ENCODE data around the gene ARHGAP12.

The ARHGAP12 gene

DNA sequence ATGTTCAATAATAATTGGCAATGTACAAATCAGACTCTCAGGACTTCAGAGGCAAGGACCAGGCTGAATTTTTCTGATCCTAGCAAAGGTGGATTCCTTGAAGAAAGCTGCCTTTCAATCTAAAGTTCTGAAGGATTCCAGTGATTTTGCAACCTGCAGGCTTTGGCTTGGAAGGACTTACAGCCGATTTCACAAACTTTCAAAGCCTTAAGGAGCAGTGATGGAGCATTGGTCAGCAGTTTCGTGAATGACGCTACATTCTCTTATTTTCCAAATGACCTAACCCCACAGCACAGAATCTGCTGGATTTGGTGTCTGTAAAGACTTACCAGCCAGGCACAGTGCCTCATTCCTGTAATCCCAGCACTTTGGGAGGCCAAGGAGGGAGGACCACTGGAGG lies 167.5 kb downstream of the ARHGAP12 start:
- DNase-seq (ENCODE audit: low spot score): no peak
- Histone ChIP-seq H3K4me3 (peak overlapping the region; percentile 97), H3K27ac (peak overlapping the region; percentile 78 to 99)
- TF ChIP-seq CTCF (IDR thresholded peaks at IDR 0.05): no peak

DNA sequence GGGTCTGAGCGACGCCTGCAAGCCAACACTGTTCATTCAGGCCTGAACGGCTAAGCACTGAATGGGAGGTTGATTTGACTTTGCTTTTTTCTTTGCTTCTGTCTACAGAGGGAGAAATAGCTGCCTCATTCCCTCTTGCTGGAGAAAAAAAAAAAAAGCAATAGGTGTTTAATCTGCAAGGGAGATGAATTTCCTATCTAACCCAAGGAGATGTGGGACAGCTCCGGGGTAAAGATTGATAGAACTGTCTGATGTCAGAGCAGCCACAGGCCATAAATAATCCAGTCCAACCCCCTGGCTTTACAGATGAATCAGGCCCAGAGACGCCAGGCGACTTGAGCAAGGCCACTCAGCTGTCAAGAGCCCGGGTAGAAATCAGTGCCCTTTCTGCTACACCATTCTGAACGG lies 168.0 kb downstream of the ARHGAP12 start:
- H3K27ac ChIP-seq: peak overlapping the region; percentile 78 to 99
- no peak for DNase-seq (ENCODE audit: low spot score)
- no peak for TF ChIP-seq CTCF (IDR thresholded peaks at IDR 0.05)
- peak overlapping the region; percentile 97 for H3K4me3 ChIP-seq

DNA sequence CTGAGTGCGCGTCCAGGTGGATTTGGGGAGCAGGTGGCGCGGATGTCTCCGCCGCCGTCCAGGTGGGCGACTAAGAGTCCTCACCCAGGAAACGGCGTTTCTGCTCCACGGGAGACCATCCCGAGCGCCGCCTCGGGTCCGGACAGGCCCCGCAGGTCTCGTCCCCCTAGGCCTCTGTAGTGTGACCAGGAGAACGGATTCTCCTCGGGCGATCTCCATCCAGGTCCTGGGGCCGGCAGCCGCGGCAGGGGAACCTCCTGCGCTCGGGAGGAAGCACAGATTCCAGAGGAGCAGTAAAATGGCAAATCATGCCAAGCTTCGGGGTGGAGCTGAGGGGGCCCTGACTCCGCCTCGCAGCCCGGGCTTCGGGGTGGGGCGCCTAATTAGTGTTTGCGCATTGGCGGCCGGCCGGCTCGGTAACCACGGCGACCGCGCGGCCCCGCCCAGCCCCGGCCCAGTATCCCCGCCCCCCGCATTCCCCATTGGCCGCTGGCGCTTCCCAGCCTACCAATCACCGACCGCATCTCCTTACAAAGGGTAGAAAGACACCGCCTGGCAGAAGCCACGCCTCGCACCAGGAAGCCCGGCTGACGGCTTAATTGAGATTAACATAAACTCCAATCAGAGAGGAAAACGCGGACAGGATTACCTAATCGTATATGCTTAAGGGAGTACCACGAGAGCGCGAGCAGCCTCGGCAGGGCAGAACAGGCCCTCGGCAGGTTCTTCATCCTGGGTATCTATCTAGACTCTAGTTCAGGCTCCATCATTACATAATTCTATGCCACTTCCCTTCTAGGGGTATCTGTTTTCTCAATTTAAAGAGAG lies 168.6 kb downstream of the ARHGAP12 start:
- TF ChIP-seq CTCF (IDR thresholded peaks at IDR 0.05): no peak
- peak; percentile 97 for DNase-seq (ENCODE audit: low spot score)
- Histone ChIP-seq H3K27ac (peak overlapping the region; percentile 84 to 99), H3K4me3 (peak overlapping the region; percentile 97)

GRCh38 chr10:31759124-31759798 lies 169.4 kb downstream of the ARHGAP12 start:
- no peak for TF ChIP-seq CTCF (IDR thresholded peaks at IDR 0.05)

DNA sequence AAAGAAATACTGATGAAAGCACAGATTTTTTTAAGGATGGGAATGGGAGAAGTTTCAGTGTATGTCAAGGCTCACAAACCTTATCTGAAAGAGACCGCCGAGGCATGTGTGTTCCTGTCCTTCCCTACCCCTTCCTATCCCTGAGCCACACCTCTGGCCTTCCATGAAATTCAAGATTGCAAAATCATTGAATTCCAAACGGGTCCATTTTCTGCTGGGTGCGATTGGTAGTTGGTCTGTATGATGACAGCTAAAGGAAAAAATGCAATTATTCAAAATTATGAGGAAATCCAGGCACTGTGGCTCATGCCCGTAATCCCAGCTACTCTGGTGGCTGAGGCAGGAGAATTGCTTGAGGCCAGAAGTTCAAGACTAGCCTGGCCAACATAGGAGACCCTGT lies 170.1 kb downstream of the ARHGAP12 start:
- Histone ChIP-seq H3K4me3 (no peak overlapping the region), H3K27ac (peak overlapping the region; percentile 84 to 99)
- no peak for TF ChIP-seq CTCF (IDR thresholded peaks at IDR 0.05)
- no peak for DNase-seq (ENCODE audit: low spot score)

More at GRCh38 chr10:31759124-31759798, 169.4 kb downstream of the ARHGAP12 start:
- peak overlapping the region; percentile 84 to 99 for H3K27ac ChIP-seq
- peak overlapping the region; percentile 97 for H3K4me3 ChIP-seq
- DNase-seq (ENCODE audit: low spot score): peak; percentile 89

DNA sequence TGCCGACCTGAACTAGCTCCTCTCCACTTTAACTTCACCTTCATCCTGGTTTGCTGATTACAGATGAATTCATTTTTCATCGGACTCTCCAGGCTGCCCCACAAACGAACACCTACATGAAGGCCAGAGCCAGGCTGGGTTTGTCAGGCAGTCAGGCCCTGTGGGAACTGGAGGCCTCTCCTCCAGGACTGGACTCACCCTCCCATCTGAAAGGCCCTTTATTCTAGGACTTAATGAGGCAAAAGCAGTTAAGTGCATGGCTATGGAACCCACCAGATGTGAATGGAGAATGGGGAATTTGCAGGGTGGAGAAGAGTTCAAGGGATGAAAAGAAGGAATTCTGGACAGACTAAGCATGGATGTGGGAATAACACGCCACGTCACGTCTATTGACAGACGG lies 170.8 kb downstream of the ARHGAP12 start:
- Histone ChIP-seq H3K27ac (peak overlapping the region; percentile 57 to 99), H3K4me3 (no peak overlapping the region)
- TF ChIP-seq CTCF (IDR thresholded peaks at IDR 0.05): no peak
- no peak for DNase-seq (ENCODE audit: low spot score)

Measured in coronary artery (tissue), 2 donors.